ENCODE measurements around the gene DHRS7. TPM values are rescaled to one million over a fixed set of nuclear protein-coding genes. Genes with fewer than 3 reads are reported as not detected.

DHRS7 gene, protein sequence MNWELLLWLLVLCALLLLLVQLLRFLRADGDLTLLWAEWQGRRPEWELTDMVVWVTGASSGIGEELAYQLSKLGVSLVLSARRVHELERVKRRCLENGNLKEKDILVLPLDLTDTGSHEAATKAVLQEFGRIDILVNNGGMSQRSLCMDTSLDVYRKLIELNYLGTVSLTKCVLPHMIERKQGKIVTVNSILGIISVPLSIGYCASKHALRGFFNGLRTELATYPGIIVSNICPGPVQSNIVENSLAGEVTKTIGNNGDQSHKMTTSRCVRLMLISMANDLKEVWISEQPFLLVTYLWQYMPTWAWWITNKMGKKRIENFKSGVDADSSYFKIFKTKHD
- polyA plus RNA-seq (2013, experiment 1 of 2): 16.5 TPM
- 23.7 TPM for polyA plus RNA-seq (2013, experiment 2 of 2)

GRCh38 chr14:60164712-60165546 lies at the start of gene DHRS7:
TSS of gene DHRS7 (minus strand) at chr14:60165398. CDS start at chr14:60165309, 89 bp downstream.
- Histone ChIP-seq H3K9ac (ENCODE audit: low read depth, low read length) (peak within 1 kb of the TSS; percentile 80), H3K4me1 (ENCODE audit: insufficient read depth, low read length) (peaks cover 22% of the 10 kb centered on the region), H3K4me3 (ENCODE audit: low read length) (peak within 1 kb of the TSS; percentile 75), H3K9me3 (ENCODE audit: insufficient read depth, low read depth, low read length) (no peaks in the 10 kb centered on the region), H3K27me3 (ENCODE audit: insufficient read depth, low read length) (peaks cover 13% of the 10 kb centered on the region), H3K27ac (ENCODE audit: low read depth, low read length) (no peak within 1 kb of the TSS), H3K36me3 (ENCODE audit: insufficient read depth, low read length) (no peaks in the 10 kb centered on the region)
- WGBS: under 1% methylated on average over 68 of the region's 68 CpGs

DNA sequence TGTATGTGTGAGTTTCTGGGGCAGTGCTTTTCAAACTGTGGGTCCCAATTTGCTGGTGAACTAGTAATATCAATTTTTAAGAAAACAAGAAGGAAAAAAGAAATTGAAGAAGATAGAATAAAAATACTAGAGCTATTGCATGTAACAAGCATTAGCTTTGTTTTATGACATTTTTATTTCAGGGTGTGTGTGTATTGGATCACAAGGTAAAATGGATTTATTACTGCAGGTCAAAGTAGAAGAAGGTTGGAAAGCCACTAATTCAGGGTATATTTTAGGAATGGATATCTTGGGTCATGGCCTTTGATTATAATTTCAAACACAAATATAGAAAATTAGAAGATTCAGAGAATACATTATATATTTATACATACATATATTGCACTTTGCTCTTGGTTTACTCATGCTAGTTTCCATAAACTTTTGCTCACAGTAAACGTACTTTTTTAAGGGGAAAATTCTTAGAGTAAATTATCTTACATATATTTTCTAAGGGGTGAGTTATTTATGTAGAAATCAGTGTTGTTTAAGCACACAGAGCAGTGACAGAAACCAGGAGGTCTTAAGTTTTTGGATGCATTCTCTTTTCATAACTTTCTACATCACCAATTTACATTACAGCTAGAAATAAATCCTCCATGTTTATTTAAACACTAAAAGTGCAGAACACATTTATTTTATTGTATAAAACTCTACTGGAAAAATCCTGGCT lies 49.4 kb upstream of the DHRS7 start:
- Histone ChIP-seq H3K9me3 (ENCODE audit: insufficient read depth, low read depth, low read length) (no peaks in the 10 kb centered on the region), H3K4me1 (ENCODE audit: insufficient read depth, low read length) (peaks cover 12% of the 10 kb centered on the region), H3K4me3 (ENCODE audit: low read length) (no peak overlapping the region), H3K27me3 (ENCODE audit: insufficient read depth, low read length) (no peaks in the 10 kb centered on the region), H3K36me3 (ENCODE audit: insufficient read depth, low read length) (no peaks in the 10 kb centered on the region), H3K27ac (ENCODE audit: low read depth, low read length) (no peak overlapping the region), H3K9ac (ENCODE audit: low read depth, low read length) (no peak overlapping the region)
- no CpG with 5 or more reads among the region's 1 CpG for WGBS

DNA sequence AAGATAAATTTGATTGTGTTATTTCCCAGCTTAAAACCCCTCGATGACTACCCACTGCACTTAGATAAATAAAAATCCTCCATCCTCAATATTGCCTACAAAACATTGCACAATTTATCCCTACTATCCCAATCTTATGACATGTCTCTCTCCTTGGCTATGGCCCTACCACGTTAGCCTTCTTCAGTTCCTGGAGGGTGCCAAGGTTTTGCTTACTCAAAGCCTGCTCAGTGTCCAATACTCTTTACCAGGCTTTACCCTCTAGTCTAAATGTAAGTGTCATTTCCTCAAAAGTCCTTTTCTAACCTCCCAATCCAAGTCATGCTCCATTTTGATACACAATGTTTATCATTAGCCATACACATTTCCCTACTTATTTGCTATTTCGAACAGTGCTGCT lies 48.8 kb upstream of the DHRS7 start:
- Histone ChIP-seq H3K4me3 (ENCODE audit: low read length) (no peak overlapping the region), H3K27ac (ENCODE audit: low read depth, low read length) (no peak overlapping the region)

DNA sequence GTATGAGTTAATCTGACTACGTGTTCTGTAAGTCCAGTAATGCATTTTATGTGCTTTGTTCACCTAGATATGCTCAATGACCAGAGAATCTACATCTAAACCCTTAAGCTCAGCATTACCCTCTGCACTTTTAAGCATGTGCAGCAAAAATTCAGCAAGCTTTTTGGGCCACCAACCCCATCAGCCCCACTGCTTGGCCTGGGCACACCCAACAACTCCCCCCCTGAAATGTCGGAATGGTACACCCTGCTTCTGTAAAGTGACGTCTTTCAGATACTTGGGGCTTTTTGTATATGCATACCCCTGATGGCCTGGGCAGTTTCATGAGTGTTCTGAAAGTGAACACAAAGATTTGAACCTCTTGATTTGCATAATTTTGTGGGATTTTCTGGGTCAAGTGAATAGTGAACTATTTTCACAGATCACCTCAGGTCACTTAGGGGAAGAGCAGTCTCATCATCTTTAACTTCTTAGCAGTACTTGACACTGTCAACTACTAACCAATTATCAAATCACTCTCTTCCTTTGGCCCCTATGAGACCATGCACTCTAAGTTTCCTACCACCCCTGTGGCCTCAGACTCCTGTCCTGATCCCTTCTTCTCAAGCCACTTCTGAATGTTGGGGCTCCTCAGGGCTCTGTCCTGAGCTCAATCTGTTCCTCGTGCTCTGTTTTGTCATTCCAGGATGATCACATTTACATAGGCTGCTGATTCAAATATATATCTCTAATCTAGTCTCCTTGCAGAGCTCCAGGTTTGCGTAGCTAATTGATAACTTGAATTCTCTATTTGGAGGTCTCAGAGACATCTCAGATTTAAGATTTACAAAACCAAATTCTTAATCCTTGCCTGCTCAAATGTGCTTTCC lies 47.5 kb upstream of the DHRS7 start:
- no peaks in the 10 kb centered on the region for H3K36me3 ChIP-seq (ENCODE audit: insufficient read depth, low read length)
- no peak overlapping the region for H3K9ac ChIP-seq (ENCODE audit: low read depth, low read length)
- H3K4me1 ChIP-seq (ENCODE audit: insufficient read depth, low read length): peaks cover 12% of the 10 kb centered on the region
- WGBS: 91% methylated on average over 5 of the region's 5 CpGs
- H3K4me3 ChIP-seq (ENCODE audit: low read length): no peak overlapping the region
- H3K27ac ChIP-seq (ENCODE audit: low read depth, low read length): no peak overlapping the region
- H3K27me3 ChIP-seq (ENCODE audit: insufficient read depth, low read length): no peaks in the 10 kb centered on the region
- H3K9me3 ChIP-seq (ENCODE audit: insufficient read depth, low read depth, low read length): no peaks in the 10 kb centered on the region

More for the DNA sequence above, 48.8 kb upstream of the DHRS7 start:
- H3K36me3 ChIP-seq (ENCODE audit: insufficient read depth, low read length): no peaks in the 10 kb centered on the region
- 89% methylated on average over 3 of the region's 3 CpGs for WGBS
- H3K27me3 ChIP-seq (ENCODE audit: insufficient read depth, low read length): no peaks in the 10 kb centered on the region
- no peaks in the 10 kb centered on the region for H3K9me3 ChIP-seq (ENCODE audit: insufficient read depth, low read depth, low read length)
- H3K4me1 ChIP-seq (ENCODE audit: insufficient read depth, low read length): peaks cover 12% of the 10 kb centered on the region
- H3K9ac ChIP-seq (ENCODE audit: low read depth, low read length): no peak overlapping the region

DNA sequence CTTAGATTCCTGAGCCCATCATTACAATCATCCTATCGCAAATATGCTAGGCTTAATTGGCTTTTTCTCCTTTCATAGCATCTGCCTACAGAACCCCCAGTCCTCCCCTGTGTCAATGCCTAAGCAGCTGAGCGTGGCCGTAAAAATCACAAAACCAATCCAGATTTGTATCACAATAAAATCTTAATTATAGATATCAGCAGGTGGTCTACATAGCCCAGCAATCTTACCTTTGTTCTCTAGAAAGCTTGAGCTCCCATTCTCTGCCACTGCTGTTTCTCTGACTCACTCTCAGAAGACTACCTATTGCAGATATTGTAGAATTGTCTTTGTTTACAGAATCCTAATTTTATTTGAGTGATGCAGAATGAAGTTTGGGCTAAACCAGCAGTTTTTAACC lies 46.0 kb upstream of the DHRS7 start:
- no peaks in the 10 kb centered on the region for H3K36me3 ChIP-seq (ENCODE audit: insufficient read depth, low read length)
- H3K27me3 ChIP-seq (ENCODE audit: insufficient read depth, low read length): no peaks in the 10 kb centered on the region
- WGBS: 75% methylated on average over 3 of the region's 3 CpGs
- H3K9me3 ChIP-seq (ENCODE audit: insufficient read depth, low read depth, low read length): no peaks in the 10 kb centered on the region
- H3K4me1 ChIP-seq (ENCODE audit: insufficient read depth, low read length): peaks cover 12% of the 10 kb centered on the region
- no peak overlapping the region for H3K4me3 ChIP-seq (ENCODE audit: low read length)
- no peak overlapping the region for H3K27ac ChIP-seq (ENCODE audit: low read depth, low read length)
- H3K9ac ChIP-seq (ENCODE audit: low read depth, low read length): no peak overlapping the region

GRCh38 chr14:60210703-60211102 lies 45.5 kb upstream of the DHRS7 start:
- 50% methylated on average over 1 of the region's 1 CpG for WGBS
- Histone ChIP-seq H3K27ac (ENCODE audit: low read depth, low read length) (no peak overlapping the region), H3K27me3 (ENCODE audit: insufficient read depth, low read length) (no peaks in the 10 kb centered on the region), H3K9me3 (ENCODE audit: insufficient read depth, low read depth, low read length) (no peaks in the 10 kb centered on the region), H3K36me3 (ENCODE audit: insufficient read depth, low read length) (no peaks in the 10 kb centered on the region), H3K4me1 (ENCODE audit: insufficient read depth, low read length) (peaks cover 14% of the 10 kb centered on the region), H3K9ac (ENCODE audit: low read depth, low read length) (no peak overlapping the region), H3K4me3 (ENCODE audit: low read length) (no peak overlapping the region)

DNA sequence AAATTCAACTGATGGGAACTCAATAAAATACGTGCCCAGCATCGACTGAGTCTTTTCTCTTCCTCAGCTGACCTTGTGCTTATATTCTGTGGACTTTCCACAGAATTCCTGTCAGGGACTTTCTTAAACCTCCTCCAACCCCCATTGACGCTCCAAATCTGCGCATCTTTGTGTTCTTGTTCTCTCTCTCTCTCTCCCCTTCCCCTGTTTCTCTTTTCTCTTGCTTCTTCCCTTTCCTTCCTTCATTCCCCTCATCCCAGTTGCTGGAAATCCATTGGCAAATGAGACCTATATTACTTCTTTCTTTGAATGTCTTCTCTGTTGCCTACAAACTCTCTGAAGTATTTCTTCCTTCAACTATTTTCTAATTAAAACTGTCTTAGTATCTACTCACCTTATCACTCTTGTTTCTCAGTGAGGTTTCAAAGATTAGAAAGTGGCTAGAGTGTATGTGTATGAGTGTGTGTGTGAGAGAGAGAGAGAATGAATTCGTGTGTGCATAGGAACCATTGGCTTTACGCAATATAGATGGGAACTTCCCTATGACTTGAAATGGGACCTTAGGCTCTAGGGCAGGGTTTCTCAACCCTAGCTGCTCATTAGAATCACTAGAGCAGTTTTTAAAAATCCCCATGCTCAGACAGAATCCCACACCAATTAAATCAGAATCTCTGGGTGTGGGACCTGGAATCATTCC lies 41.8 kb upstream of the DHRS7 start:
- Histone ChIP-seq H3K4me3 (ENCODE audit: low read length) (no peak overlapping the region), H3K4me1 (ENCODE audit: insufficient read depth, low read length) (peaks cover 33% of the 10 kb centered on the region), H3K36me3 (ENCODE audit: insufficient read depth, low read length) (no peaks in the 10 kb centered on the region), H3K9me3 (ENCODE audit: insufficient read depth, low read depth, low read length) (no peaks in the 10 kb centered on the region), H3K27ac (ENCODE audit: low read depth, low read length) (no peak overlapping the region), H3K9ac (ENCODE audit: low read depth, low read length) (no peak overlapping the region), H3K27me3 (ENCODE audit: insufficient read depth, low read length) (no peaks in the 10 kb centered on the region)
- WGBS: 94% methylated on average over 6 of the region's 6 CpGs

GRCh38 chr14:60206249-60206670 lies 41.1 kb upstream of the DHRS7 start:
- Histone ChIP-seq H3K36me3 (ENCODE audit: insufficient read depth, low read length) (no peaks in the 10 kb centered on the region), H3K9me3 (ENCODE audit: insufficient read depth, low read depth, low read length) (no peaks in the 10 kb centered on the region), H3K4me1 (ENCODE audit: insufficient read depth, low read length) (peaks cover 26% of the 10 kb centered on the region), H3K4me3 (ENCODE audit: low read length) (no peak overlapping the region), H3K27ac (ENCODE audit: low read depth, low read length) (no peak overlapping the region), H3K27me3 (ENCODE audit: insufficient read depth, low read length) (no peaks in the 10 kb centered on the region), H3K9ac (ENCODE audit: low read depth, low read length) (no peak overlapping the region)
- WGBS: 93% methylated on average over 5 of the region's 7 CpGs

GRCh38 chr14:60204843-60205774 lies 39.9 kb upstream of the DHRS7 start:
- peak overlapping the region; percentile 25; the same call in 1 of the 2 replicates for H3K27ac ChIP-seq (ENCODE audit: low read depth, low read length)
- no peaks in the 10 kb centered on the region for H3K27me3 ChIP-seq (ENCODE audit: insufficient read depth, low read length)
- peaks cover 21% of the 10 kb centered on the region for H3K4me1 ChIP-seq (ENCODE audit: insufficient read depth, low read length)
- WGBS: 79% methylated on average over 6 of the region's 6 CpGs
- no peaks in the 10 kb centered on the region for H3K9me3 ChIP-seq (ENCODE audit: insufficient read depth, low read depth, low read length)
- H3K4me3 ChIP-seq (ENCODE audit: low read length): no peak overlapping the region
- no peaks in the 10 kb centered on the region for H3K36me3 ChIP-seq (ENCODE audit: insufficient read depth, low read length)
- no peak overlapping the region for H3K9ac ChIP-seq (ENCODE audit: low read depth, low read length)

Data from HUES64 (cell line).